Muscle of back (tissue), 11 donors: ENCODE data around the gene ZNF385C. TPM values are rescaled to one million over a fixed set of nuclear protein-coding genes. Genes with fewer than 3 reads are reported as not detected.
A peak's percentile ranks its signal among the peaks of the same experiment; 100 is the strongest.

Experiments
- DNase-seq, 3 donors: peaks; one replicate each; pipeline versions ENCODE4 v3.0.0 to v3.0.0-alpha.2; 2013
- polyA plus RNA-seq, 10 donors: library from polyadenylated mRNA; unstranded; fragments of 120-200 nt; gene quantifications; one replicate each; pipeline ENCODE4 v1.2.1, GENCODE V29; 2013; ENCODE audit not compliant: insufficient read length in 10 of 10

Gene ZNF385C
- polyA plus RNA-seq, 10 donors: 4.3 to 16.1 (median 7.8) TPM

DNA sequence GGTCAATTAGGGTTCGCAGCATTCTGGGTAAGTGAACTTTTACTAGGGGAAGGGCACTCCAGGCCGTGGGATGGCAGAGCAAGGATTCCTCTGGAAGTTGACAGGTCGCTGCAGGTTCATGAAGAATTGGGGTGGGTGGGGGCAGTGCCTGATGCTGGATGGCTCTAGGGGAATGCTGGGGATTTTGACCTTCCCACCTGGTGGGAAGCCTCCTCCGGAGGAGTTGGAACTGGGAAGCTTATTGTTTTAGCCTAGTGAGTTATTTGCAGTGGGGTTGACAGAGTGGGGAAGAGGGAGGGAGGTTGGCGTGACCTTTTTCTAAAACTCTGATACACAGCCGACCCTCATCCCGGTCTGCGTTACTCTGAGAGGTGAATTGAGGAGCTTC, 47.3 kb downstream of the ZNF385C start:
- no peak for DNase-seq

DNA sequence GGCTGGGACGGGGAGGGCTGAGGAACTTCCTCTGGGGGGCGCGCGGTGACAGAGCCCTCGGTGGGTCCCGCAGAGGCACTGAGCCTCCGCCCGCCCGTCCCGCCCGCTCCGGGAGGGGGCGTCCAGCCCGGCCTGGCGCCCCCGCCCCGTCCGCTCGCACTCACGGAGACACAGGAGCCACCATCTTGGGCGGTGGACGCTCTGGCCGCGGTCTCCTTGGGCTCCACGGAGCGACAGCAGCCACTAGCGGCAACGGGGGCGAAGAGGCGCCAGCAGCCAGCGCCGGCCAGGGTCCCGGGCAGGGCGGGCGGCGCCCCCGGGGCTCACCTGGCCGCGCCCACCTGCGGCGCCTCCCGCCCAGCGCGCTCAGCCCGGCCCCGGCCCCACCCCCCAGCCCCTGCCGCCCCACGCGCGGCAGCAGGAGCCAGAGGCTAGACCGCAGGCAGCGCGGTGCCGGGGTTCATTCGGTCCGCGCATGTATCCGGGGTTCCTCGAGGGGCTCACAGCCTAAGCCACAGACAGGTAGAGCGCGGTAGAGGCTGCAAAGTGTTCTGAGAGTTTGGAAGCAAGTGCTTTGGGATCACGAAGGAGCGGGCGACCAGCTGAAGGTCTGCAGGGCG, 47.8 kb downstream of the ZNF385C start, which contains the start of gene C17orf113:
TSS of gene C17orf113 (minus strand) at position 209 of the 620 bp plus-strand sequence. CDS start 7,225 bp downstream, outside the sequence.
- peak in 2 of 3 donors; percentile 56 to 79 for DNase-seq

DNA sequence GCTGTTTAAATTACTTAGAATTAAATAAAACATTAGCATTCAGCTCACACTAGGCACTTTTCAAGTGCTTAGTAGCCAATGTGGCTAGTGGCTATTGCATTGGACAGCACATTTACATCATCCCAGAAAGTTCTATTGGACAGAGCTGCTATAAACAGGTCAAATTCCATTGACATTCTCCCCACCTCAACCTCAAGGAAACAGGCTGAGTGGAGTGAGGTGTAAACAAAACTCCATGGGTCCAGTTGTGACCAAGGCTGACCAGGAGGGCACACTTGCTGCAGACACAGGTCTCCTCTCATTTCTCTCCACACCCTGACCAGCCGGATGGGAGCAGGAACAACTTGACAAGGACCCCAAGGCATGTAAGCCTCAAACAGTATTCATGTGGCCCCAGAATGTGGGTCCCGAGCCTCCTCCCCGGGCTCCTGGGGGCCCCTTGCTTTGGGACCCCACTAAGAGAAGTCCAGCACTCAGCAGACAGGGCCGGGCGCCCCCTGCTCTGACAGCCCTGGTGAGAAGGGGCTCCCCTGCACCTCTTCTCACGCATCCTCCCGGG, 48.4 kb downstream of the ZNF385C start:
- no peak for DNase-seq

DNA sequence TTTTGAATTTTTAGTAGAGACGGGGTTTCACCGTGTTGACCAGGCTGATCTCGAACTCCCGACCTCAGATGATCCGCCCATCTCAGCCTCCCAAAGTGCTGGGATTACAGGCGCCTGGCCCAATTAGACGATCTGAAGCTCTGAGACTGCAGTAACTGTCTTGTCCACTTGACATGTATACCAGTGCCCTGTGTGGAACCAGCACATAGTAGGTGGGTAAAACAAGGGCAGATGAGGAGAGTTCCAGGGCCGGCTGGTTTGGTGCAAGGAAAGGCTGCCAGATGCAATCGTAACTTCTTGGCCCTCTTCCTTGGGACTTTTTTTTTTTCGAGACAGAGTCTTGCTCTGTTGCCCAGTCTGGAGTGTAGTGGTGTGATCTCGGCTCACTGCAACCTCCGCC, 50.9 kb downstream of the ZNF385C start:
- no peak for DNase-seq

DNA sequence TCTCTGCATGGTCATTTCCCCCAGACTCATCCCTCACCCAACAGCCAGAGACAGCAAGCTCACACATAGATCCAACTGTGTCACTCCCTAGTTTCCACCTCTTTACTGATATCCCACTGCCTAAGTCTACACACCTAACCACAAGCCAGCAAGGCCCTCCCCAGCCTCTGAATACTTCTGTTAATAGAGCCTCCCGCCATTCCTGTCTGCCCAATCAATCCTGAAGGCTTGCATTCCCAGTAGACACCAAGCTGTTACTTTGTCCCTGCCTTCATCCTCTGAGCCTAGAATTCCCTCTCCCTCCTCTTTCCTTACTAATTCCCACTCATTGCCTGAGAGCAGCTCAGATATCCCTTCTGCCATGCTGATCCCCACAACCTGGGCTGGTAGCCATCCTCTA, 52.6 kb downstream of the ZNF385C start:
- no peak for DNase-seq

DNA sequence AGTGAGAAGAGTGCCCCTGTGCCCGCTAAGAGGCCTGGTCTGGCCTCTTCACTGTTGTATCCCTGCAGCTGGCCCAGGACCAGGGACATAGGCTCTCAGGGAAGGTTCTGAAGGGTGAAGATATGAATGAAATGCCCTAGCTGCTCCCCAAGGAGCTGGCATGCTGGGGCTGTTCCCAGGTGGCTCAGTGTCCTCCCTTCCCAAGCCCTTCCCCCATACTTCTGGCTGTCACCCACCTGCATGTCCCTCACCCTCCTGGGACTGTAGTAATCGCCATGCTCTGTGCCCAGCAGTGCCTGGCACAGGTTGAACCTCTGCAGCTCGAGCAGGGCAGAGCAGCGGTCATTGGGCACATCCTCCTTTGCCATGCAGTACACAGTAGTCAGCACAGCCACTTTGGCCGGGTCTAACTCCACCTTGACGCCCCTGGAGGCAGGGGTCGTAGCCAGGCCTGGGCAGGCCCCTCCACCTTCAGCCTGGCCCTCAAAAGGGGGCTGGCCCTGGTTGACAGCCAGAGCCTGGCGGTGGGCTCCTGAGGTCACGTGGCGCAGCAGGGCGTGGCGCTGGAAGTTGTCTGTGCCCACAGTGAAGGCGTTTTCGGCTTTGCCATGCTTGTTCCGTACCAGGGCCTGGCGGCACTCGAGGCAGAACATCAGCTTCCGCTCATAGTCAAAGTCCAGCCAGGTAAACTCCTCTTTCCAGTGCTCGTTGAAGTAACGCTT, 55.5 kb downstream of the ZNF385C start:
- no peak for DNase-seq

GRCh38 chr17:42041619-42042018, 56.7 kb downstream of the ZNF385C start:
- no peak for DNase-seq

- DNase-seq: no peak
These were observed 57.5 kb downstream of the ZNF385C start for GRCh38 chr17:42040818-42041217.

DNA sequence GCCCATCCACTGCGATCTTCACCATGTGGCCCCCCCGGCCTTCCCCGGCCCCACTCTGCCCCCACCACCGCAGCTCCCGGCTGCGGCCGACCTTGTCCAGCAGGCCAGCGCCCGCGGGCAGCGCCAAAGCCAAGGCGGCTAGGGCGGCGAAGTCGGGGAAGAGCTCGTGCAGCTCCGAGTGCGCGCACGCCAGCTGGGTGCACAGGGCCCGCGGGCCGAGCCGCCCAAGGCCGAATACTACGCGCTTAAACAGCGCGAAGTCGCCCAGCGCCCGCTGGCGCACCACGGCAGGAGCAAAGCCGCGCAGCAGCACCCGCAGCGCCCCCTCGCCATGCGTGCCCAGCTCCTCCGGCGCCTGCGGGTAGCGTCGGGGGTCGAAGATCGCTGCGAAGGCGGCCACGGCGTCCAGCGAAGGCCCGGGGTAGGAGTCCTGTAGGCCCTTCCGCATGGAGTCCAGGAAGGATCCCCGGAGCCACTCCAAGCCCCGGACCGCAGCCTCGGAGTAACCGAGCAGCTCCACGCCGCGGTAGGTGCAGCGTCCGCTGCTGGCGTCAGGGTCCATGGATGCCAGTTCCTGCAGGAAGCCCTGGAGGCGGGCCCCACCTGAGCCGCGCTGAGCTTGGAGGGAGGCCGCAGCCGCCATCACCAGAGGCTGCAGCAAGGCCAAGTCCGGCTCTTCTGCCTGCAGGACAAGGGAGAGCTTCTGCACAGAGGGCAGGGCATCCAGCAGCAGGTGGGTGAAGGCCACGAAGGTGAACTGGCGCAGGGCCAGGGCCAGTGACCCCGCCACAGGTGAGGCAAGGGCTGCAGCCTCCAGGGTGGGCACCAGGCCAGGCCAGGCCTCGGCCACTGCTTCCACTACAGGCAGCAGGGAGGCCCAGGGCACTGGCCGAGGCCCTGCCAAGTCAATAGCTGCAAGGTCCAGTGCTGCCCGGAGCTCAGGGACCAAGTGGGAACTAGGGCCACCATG, 58.2 kb downstream of the ZNF385C start:
- no peak for DNase-seq

DNA sequence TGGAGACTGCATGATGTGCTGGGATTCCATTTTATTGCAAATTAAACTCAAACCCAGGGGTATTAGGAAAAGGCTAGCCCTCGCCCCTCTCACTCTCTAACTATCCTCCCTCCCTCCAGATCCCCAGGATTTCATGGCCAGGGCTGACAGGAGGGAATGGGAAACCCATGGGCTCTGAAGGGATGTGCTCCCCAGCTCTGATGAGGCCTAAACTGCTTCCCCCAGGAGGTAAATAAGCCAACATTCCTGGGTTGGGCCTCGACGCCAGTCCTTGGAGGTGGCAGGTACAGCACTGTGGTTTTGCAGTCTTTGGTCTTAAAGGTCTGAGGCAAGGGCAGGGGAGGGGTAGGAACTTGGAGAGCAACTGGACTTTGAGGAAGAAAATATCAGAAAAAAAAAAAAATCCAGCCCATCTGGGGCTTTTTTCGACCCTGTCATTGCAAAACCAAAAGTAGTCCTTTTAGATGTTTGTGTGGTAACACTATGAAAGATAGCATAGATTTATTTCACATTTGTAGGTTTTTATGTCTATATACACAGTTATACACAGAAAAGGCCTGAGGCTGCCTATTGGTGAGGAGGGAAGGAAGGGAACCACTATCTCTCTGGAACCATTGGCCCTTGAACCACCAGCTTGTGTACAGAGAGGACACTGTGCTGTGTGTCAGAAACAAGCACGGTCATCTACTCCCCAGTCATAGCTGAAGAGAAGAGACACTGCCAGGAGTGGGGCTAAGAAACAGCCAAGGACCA, 59.9 kb downstream of the ZNF385C start:
- DNase-seq: no peak

- DNase-seq: no peak
These were observed 64.2 kb downstream of the ZNF385C start for GRCh38 chr17:42034059-42034458.

- DNase-seq: no peak
These were observed 66.7 kb downstream of the ZNF385C start for GRCh38 chr17:42031584-42031983.

- no peak for DNase-seq
These were observed 69.5 kb downstream of the ZNF385C start for GRCh38 chr17:42028791-42029127.

DNA sequence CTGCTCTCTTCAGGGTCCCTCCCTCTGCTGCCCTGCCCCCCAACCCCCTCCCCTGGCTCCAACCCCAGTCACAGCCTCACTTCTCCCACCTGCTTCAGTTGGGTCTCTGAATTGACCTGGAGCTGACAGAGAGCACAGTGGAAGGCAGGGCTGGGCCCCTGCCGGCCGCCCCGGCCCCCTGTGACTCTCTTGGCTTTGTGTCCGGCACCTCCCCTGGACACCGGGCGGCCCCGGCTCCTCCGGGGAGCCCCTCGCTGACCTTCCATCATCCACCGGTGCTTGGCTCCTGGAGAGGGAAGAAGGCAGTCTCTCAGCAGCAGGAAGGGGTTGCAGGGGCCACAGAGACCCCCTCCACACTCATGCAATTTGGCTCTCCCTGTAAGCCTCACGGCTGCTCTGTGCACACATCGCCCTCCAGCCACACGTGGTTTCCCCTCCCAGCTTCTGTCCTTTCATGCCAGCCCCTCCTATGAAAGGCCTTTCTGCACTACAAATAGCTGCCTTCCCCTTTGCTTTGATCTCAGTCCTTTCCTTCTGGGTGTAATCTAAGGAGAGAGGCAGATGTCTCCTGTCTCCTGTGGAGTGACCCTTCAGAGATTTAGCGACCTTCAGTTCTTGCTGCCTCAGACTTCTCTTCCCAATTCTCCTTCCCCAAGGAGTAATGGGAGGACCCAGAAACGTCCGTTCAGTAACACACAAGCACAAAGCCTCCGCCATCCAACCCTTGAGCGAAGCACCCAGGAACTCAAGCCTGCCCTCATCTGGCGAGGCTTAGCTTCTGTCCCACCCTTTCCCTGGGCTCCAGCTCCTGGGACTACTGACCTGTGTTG, 70.1 kb downstream of the ZNF385C start:
- DNase-seq: peak in 1 of 3 donors; percentile 31

DNA sequence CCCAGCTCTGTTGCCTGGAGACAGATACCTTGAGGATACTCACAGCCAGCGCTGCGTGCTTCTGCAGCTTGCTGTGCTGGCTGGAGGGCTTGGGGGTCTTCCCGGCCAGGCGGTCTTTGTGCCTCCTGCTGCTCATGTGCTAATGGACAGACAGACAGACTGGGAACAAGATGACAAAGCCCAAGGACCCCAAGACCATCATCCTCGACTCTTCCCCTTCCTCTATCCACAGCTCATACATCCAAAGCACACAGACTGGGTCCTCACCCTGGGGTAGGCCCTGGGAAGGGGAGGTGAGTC, 70.7 kb downstream of the ZNF385C start:
- DNase-seq: no peak

- DNase-seq: peak in 2 of 3 donors; percentile 41 to 75
These were observed 71.2 kb downstream of the ZNF385C start for GRCh38 chr17:42026857-42027589.

DNA sequence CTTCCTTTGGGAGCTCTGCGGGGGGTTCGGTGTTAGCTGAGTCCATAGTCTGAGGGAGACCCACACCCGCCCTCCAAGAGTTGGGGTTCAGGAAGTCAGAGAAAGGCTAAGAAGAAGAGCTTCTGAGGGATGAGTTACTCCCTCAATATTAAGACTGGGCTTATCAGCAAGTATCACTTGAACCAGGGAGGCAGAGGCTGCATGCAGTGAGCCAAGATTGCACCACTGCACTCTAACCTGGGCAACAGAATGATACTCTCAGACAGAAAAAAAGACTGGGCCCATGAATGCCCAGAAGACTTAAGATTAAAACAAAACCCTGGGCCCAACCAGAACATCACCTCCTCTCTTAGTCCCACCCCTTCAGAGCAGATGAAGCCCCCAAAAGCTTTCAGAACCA, 72.3 kb downstream of the ZNF385C start:
- no peak for DNase-seq

- DNase-seq: no peak
These were observed 73.1 kb downstream of the ZNF385C start for GRCh38 chr17:42025191-42025579.

DNA sequence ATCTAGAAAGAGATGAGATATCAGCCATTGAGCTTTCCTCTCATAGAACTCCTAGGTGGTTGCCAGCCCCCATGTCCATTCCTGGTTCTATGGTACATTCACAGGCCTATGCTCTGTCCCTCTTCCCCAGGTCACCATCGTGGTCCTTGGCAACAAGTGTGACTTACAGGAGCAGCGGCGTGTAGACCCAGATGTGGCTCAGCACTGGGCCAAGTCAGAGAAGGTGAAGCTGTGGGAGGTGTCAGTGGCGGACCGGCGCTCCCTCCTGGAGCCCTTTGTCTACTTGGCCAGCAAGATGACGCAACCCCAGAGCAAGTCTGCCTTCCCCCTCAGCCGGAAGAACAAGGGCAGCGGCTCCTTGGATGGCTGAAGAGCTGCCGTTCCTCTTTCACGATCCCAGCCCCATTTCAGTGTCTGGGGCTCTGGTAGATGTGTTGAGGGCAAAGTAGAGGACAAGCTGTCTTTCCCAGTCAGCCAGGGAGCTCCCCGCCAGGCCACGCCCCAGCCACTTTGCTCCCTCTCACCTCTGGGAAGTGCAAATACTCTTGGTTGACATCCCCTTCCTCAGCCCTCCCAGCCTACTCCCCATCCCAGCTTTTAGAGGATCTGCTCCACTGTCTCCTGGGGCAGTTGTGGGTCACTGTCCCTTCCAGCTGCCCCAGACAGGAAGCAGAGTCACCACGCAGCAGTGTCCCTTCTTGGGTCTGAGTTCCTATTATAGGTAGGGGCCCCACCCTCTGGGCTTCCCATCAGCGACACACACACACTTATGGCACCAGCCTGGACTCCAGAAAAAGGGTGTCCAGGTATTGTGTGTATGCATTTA, 74.5 kb downstream of the ZNF385C start:
- DNase-seq: no peak
